Bronchial epithelial cell (primary cell): ENCODE measurements around the gene FADS3. TPM values are rescaled to one million over a fixed set of nuclear protein-coding genes. Genes with fewer than 3 reads are reported as not detected.
A peak's percentile ranks its signal among the peaks of the same experiment; 100 is the strongest.

Experiments
- DNase-seq: peaks from one replicate; pipeline ENCODE4 v3.0.0-alpha.2; 2010; ENCODE audit warnings: low read depth
- FAIRE-seq: peaks from 2 replicates; lab custom pipeline; 2011; peaks lifted over from hg19 to GRCh38; lab: Jason Lieb, UNC
- H3K27me3 ChIP-seq: 2 replicates; pipeline ENCODE4 v1.5.1; 2011; ENCODE audit warnings: low read length; ENCODE audit not compliant: control insufficient read depth, insufficient read depth
- H3K36me3 ChIP-seq: 2 replicates; pipeline ENCODE4 v1.5.1; 2011; ENCODE audit warnings: low read length; ENCODE audit not compliant: control insufficient read depth, insufficient read depth
- H3K4me3 ChIP-seq: 2 replicates; pipeline ENCODE4 v1.5.1; 2011; ENCODE audit warnings: mild to moderate bottlenecking, low read depth, low read length, control low read depth
- CTCF ChIP-seq: IDR thresholded peaks from 2 replicates; pipeline ENCODE4 v1.5.1; 2011; ENCODE audit warnings: mild to moderate bottlenecking, moderate library complexity, low read length, control low read depth, inconsistent platforms; ENCODE audit not compliant: insufficient read depth, severe bottlenecking
- total RNA-seq: library from RNA; depleted of rRNA; stranded (reverse); fragments of >200 nt; gene quantifications from 2 replicates; pipeline ENCODE4 v1.2.1, GENCODE V29; 2014

The FADS3 gene
- total RNA-seq, 1 donor from 2014 or later, result 31.9 TPM

- no peak for FAIRE-seq
- DNase-seq, result no peak
Measured at GRCh38 chr11:61888590-61888989, 2.8 kb downstream of the FADS3 start.

GRCh38 chr11:61887839-61888494, 3.4 kb downstream of the FADS3 start:
- FAIRE-seq, result no peak

More at GRCh38 chr11:61888590-61888989, 2.8 kb downstream of the FADS3 start:
- Histone ChIP-seq H3K4me3 (no peak overlapping the region), H3K27me3 (no peaks in the 10 kb centered on the region), H3K36me3 (peaks cover 3% of the 10 kb centered on the region)
- TF ChIP-seq CTCF, result no peak

GRCh38 chr11:61886643-61887042, 4.7 kb downstream of the FADS3 start:
- H3K27me3 ChIP-seq, result no peaks in the 10 kb centered on the region
- DNase-seq (no peak), FAIRE-seq (no peak)
- TF ChIP-seq CTCF, result no peak
- H3K4me3 ChIP-seq, result no peak overlapping the region
- peaks cover 3% of the 10 kb centered on the region for H3K36me3 ChIP-seq

More at GRCh38 chr11:61887839-61888494, 3.4 kb downstream of the FADS3 start:
- no peak for TF ChIP-seq CTCF
- Histone ChIP-seq H3K36me3 (peaks cover 3% of the 10 kb centered on the region), H3K27me3 (no peaks in the 10 kb centered on the region), H3K4me3 (no peak overlapping the region)
- DNase-seq, result peak; percentile 92

GRCh38 chr11:61885784-61886580, 5.4 kb downstream of the FADS3 start:
- DNase-seq (no peak), FAIRE-seq (no peak)
- H3K27me3 ChIP-seq, result no peaks in the 10 kb centered on the region
- H3K36me3 ChIP-seq, result peaks cover 3% of the 10 kb centered on the region
- TF ChIP-seq CTCF, result no peak
- no peak overlapping the region for H3K4me3 ChIP-seq

GRCh38 chr11:61885166-61885778, 6.1 kb downstream of the FADS3 start:
- peaks cover 3% of the 10 kb centered on the region for H3K36me3 ChIP-seq
- FAIRE-seq, result no peak
- DNase-seq, result no peak
- no peaks in the 10 kb centered on the region for H3K27me3 ChIP-seq
- H3K4me3 ChIP-seq, result no peak overlapping the region
- TF ChIP-seq CTCF, result no peak
